Camera-type eye (tissue), 1 donor: ENCODE data around the gene C19orf67. TPM values are rescaled to one million over a fixed set of nuclear protein-coding genes. Genes with fewer than 3 reads are reported as not detected.

Source experiments
- total RNA-seq: library from RNA; depleted of rRNA; stranded (reverse); fragments of >200 nt; gene quantifications from one replicate; pipeline ENCODE4 v1.2.3, GENCODE V29; 2014

The C19orf67 gene
- total RNA-seq, result not detected

DNA sequence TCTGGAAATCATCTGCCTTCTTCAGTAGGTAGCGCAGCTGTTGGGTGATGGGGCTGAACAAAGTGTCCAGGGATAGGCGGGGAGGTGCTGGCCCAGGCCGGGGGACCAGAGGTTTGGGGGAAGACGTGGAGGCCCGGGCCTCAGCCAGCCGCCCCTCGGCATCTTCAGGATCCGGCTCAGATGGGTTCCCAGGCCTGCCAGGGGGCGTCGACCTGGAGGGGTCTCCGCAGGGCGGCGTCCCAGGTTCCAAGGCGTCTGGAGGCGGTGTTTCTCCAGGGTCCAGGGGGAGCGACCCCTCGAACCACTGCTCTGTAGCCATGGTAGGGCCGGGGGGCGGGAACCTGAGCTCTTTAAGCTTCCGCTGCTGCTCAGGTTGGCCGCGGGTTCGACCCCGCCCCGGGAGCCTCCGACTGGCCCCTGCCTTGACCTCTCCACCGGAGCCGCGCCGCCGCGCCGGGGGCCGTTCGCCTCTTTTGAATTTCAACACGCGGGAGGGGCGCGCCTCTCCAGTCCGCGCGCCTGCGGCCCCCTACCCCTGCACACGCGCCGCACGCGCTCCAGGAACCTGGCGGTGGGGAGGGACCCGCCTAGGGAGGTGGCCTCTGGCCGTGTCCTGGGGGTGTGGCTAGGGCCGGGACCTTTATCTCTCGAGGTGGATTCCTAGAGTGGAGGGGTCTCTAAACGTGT lies at the start of gene C19orf67:
Gene C19orf67, minus strand, starts transcription at position 475 of the 687 bp plus-strand sequence. Its CDS starts 156 bp downstream, at position 319.

DNA sequence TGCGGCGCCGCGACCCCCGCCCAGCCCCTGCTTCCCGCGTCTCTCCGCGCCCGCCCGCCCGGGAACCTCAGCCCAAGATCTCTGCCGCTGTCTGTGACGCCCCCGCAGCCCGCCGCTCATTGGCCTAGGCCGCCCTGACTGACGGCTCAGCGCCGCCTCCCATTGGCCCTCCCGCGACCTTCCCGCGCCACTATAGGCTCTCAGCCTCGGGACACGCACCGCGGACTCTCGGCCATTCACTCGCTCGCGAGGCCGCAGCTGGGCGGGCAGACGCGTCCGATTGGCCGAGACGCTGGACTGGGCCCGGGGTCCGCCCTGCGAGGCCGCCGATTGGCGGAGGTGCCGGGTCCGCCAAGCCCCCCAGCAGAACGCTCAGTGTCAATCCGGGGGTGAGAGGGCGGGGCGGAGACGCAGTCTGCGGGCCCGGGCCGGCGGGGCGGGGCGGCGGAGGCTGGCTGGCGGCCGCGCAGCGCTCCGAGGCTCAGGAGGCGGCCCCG lies 32.1 kb upstream of the C19orf67 start, which contains the start of gene PRKACA:
Gene PRKACA, minus strand, starts transcription at position 95 of the 497 bp plus-strand sequence. CDS start 215 bp downstream, outside the sequence.

GRCh38 chr19:14090509-14091080 lies 5.0 kb upstream of the C19orf67 start, which contains the start of gene SAMD1:
Gene SAMD1 (minus strand): TSS chr19:14090751.

GRCh38 chr19:14072535-14073260 lies 12.9 kb downstream of the C19orf67 start, which contains the start of gene MISP3:
Gene MISP3 (plus strand): TSS chr19:14072786. CDS start chr19:14073310, 524 bp downstream.

GRCh38 chr19:14061751-14062557 lies 23.6 kb downstream of the C19orf67 start, which contains the start of gene PALM3:
Gene PALM3 (minus strand): TSS chr19:14062076. CDS start chr19:14061980, 96 bp downstream.

DNA sequence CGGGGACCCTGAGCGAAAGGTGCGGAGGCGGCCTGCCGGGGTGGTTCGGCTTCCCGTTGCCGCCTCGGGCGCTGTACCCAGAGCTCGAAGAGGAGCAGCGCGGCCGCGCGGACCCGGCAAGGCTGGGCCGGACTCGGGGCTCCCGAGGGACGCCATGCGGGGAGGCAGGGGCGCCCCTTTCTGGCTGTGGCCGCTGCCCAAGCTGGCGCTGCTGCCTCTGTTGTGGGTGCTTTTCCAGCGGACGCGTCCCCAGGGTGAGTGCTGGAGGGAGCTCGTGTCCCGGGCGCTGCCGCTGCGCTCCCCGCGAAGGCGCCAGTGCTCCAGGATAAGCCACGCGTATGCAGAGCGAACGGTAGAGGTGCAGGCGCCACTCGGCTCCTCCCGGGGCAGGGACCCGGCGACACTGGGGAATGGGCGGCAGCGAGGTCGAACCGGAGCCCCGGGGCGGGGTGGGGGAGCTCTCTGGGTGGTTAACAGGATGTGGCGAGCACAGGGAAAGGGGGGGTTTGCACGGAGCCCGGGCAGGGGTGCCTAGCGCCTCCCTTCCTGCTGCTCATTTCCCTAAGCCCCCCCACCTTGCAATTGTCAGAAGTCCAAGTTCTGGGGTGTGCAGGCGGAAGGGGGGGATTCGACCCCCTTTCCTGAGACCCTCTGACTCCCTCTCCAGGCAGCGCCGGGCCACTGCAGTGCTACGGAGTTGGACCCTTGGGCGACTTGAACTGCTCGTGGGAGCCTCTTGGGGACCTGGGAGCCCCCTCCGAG lies 53.7 kb downstream of the C19orf67 start, which contains the start of gene IL27RA:
Gene IL27RA, plus strand, starts transcription at position 44 of the 762 bp plus-strand sequence. Its CDS starts 111 bp downstream, at position 155.

Other genes with a start within 250 kb of the C19orf67 start
- 1.0 TPM for gene NANOS3, start 208.6 kb downstream of the C19orf67 start, total RNA-seq
- 5.5 TPM for gene BRME1, start 179.7 kb downstream of the C19orf67 start, total RNA-seq
- 19.2 TPM for gene CC2D1A, start 179.6 kb downstream of the C19orf67 start, total RNA-seq
- 3.3 TPM for gene PODNL1, start 147.4 kb downstream of the C19orf67 start, total RNA-seq
- gene DCAF15, start 133.3 kb downstream of the C19orf67 start, total RNA-seq, result 11.7 TPM
- gene RFX1, start 79.5 kb downstream of the C19orf67 start, total RNA-seq, result 10.4 TPM
- not detected for gene RLN3, start 57.6 kb downstream of the C19orf67 start, total RNA-seq
- 3.2 TPM for gene IL27RA, start 54.0 kb downstream of the C19orf67 start, total RNA-seq
- 0.60 TPM for gene PALM3, start 23.7 kb downstream of the C19orf67 start, total RNA-seq
- gene MISP3, start 13.0 kb downstream of the C19orf67 start, total RNA-seq, result 0.71 TPM
- gene SAMD1, start 5.0 kb upstream of the C19orf67 start, total RNA-seq, result 31.8 TPM
- gene PRKACA, start 32.0 kb upstream of the C19orf67 start, total RNA-seq, result 61.7 TPM
- 8.1 TPM for gene ASF1B, start 50.8 kb upstream of the C19orf67 start, total RNA-seq
- 55.4 TPM for gene ADGRL1, start 120.4 kb upstream of the C19orf67 start, total RNA-seq